Suprapubic skin (tissue), 4 donors: ENCODE results near the gene ISG20L2. TPM values are rescaled to one million over a fixed set of nuclear protein-coding genes. Genes with fewer than 3 reads are reported as not detected.
A peak's percentile ranks its signal among the peaks of the same experiment; 100 is the strongest.

ENCODE experiments used
- DNase-seq, 2 donors: peaks; one replicate each; pipeline ENCODE4 v3.0.0-alpha.2; 2019; ENCODE audit warnings: low spot score in 2 of 2
- H3K27ac ChIP-seq: fragments of 200-600 bp; sonication (generic); one replicate; pipeline ENCODE4 v1.5.1; 2019
- H3K27me3 ChIP-seq: fragments of 200-600 bp; sonication (generic); one replicate; pipeline ENCODE4 v1.5.1; 2019
- H3K36me3 ChIP-seq: fragments of 200-600 bp; sonication (generic); one replicate; pipeline ENCODE4 v1.5.1; 2019
- H3K4me1 ChIP-seq: fragments of 200-600 bp; sonication (generic); one replicate; pipeline ENCODE4 v1.5.1; 2019
- H3K4me3 ChIP-seq: fragments of 200-600 bp; sonication (generic); one replicate; pipeline ENCODE4 v1.5.1; 2019; ENCODE audit warnings: mild to moderate bottlenecking
- H3K9me3 ChIP-seq: fragments of 200-600 bp; sonication (generic); one replicate; pipeline ENCODE4 v1.5.1; 2019
- EP300 ChIP-seq: sonication (generic); formaldehyde crosslinking; IDR thresholded peaks from one replicate; pipeline ENCODE4 v1.6.1; 2017; ENCODE audit warnings: antibody characterized with exemption
- POLR2A ChIP-seq, 2 donors: fragments of 450-650 bp; IDR thresholded peaks; one replicate each; pipeline ENCODE4 v1.6.1; 2017; ENCODE audit warnings: antibody characterized with exemption in 2 of 2, mild to moderate bottlenecking in 2 of 2, moderate library complexity in 2 of 2
- POLR2AphosphoS5 ChIP-seq, 3 donors: sonication (generic); formaldehyde crosslinking; IDR thresholded peaks; one replicate each; pipeline ENCODE4 v1.6.1; 2017; ENCODE audit warnings: antibody characterized with exemption in 3 of 3
- WGBS: methylation state at CpG from one replicate; pipeline ENCODE4 v1.1.5; 2018; 5-methylcytosine and 5-hydroxymethylcytosine counted together
- total RNA-seq, 4 donors: library from RNA; depleted of rRNA; stranded (reverse); fragments of >200 nt; gene quantifications; one replicate each; pipeline ENCODE4 v1.1.0, GENCODE V29; 2016
- TF ChIP-seq, protein P1 (sequence below), 2 donors: fragments of 200-600 bp in 1 of 2; fragments of 450-650 bp in 1 of 2; sonication (generic) in 1 of 2; IDR thresholded peaks; one replicate each; pipeline ENCODE4 v1.5.1; 2016 to 2019; ENCODE audit warnings: antibody characterized with exemption in 2 of 2, mild to moderate bottlenecking in 1 of 2, moderate library complexity in 1 of 2

ISG20L2 gene
- total RNA-seq, 4 donors from 2014 or later: 33.8 to 59.6 (median 38.9) TPM

DNA sequence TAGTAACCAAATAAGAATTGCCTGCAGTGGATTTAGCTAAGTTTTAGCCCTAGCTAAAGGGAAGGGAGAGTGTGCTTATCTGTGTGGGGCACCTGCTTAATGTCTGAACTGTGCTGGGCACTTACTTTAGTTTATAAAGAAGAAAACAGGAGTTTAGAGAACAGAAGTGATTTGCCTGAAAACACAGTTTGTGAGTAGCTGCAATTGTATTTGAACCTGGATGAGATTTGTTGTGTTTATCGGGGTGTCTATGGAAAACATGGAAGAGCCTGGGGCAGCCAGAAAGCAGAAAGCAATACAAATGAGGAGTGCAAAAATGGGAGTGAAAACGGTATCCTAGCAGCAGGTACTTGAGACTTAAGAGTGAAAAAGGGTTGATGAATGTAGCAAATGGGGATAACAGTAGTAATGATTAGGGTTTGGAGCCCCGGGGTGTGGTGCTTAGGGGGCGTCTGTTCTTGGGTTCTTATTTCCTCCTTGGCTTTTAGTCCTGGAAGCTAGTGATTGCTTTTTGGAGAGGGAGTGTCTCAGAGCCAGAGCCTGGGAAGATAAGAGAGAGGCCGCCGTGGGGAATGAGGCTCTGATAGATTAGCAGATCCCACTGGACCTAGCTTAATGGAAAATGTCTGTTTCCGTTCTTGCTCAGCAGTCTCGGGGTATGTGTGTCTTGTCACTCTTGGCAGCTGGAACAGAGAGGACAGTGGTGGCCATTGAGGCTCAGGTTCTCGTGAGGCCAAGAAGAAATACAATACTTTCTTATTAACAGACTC lies 44.3 kb upstream of the ISG20L2 start:
- Histone ChIP-seq H3K4me1 (peaks cover 54% of the 10 kb centered on the region), H3K27ac (no peak overlapping the region)
- 44% methylated on average over 9 of the region's 9 CpGs for WGBS

GRCh38 chr1:156772222-156772621 lies 43.7 kb upstream of the ISG20L2 start:
- no peak for DNase-seq
- H3K27ac ChIP-seq: no peak overlapping the region
- H3K27me3 ChIP-seq: no peaks in the 10 kb centered on the region
- TF ChIP-seq POLR2AphosphoS5 (IDR thresholded peaks at IDR 0.05): no peak
- no peak for TF ChIP-seq EP300
- TF ChIP-seq POLR2A (IDR thresholded peaks at IDR 0.05): no peak
- TF ChIP-seq, protein P1, sequence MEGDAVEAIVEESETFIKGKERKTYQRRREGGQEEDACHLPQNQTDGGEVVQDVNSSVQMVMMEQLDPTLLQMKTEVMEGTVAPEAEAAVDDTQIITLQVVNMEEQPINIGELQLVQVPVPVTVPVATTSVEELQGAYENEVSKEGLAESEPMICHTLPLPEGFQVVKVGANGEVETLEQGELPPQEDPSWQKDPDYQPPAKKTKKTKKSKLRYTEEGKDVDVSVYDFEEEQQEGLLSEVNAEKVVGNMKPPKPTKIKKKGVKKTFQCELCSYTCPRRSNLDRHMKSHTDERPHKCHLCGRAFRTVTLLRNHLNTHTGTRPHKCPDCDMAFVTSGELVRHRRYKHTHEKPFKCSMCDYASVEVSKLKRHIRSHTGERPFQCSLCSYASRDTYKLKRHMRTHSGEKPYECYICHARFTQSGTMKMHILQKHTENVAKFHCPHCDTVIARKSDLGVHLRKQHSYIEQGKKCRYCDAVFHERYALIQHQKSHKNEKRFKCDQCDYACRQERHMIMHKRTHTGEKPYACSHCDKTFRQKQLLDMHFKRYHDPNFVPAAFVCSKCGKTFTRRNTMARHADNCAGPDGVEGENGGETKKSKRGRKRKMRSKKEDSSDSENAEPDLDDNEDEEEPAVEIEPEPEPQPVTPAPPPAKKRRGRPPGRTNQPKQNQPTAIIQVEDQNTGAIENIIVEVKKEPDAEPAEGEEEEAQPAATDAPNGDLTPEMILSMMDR (IDR thresholded peaks at IDR 0.05): no peak
- H3K36me3 ChIP-seq: peaks cover 11% of the 10 kb centered on the region
- 70% methylated on average over 3 of the region's 3 CpGs for WGBS
- H3K9me3 ChIP-seq: no peaks in the 10 kb centered on the region
- H3K4me1 ChIP-seq: peaks cover 53% of the 10 kb centered on the region
- H3K4me3 ChIP-seq: no peak overlapping the region

More for the DNA sequence above, 44.3 kb upstream of the ISG20L2 start:
- H3K27me3 ChIP-seq: no peaks in the 10 kb centered on the region
- no peak for TF ChIP-seq POLR2A (IDR thresholded peaks at IDR 0.05)
- no peak for TF ChIP-seq POLR2AphosphoS5 (IDR thresholded peaks at IDR 0.05)
- no peak for DNase-seq
- H3K4me3 ChIP-seq: no peak overlapping the region
- no peaks in the 10 kb centered on the region for H3K9me3 ChIP-seq
- H3K36me3 ChIP-seq: peaks cover 11% of the 10 kb centered on the region

DNA sequence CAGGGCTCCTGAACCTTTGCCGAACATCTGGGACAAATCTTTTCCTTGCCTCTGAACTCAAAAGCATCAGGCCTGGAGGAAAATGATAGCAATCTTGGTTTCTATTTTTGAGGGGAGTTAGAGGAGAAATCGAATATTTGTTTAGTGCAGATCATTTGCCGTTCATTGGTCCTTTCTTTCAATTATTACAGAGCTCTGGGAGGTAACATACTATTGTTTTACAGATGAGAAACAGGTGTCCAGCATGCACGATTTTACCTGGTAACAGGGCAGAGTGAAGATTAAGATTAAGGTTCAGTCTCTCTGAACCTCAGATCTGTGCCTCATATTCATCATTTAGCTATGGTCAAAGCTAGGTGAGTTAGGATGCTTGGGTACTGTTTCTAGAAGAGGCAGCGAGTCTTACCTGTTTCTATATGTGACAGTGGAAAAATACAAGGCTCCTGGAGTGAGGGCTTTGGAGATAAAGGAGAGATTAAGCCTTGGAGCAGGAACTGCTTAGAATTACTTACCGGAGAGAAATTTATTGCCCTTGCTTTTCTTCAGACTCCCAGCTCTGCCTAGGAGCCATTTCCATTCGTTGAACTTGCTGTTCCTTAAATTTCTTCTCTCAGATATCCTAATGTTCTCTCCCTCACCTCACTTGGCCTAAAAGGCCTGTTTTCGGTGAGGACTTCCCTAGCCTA lies 40.2 kb upstream of the ISG20L2 start:
- Histone ChIP-seq H3K4me3 (peak overlapping the region; percentile 98), H3K4me1 (peaks cover 62% of the 10 kb centered on the region)
- WGBS: 20% methylated on average over 8 of the region's 8 CpGs

DNA sequence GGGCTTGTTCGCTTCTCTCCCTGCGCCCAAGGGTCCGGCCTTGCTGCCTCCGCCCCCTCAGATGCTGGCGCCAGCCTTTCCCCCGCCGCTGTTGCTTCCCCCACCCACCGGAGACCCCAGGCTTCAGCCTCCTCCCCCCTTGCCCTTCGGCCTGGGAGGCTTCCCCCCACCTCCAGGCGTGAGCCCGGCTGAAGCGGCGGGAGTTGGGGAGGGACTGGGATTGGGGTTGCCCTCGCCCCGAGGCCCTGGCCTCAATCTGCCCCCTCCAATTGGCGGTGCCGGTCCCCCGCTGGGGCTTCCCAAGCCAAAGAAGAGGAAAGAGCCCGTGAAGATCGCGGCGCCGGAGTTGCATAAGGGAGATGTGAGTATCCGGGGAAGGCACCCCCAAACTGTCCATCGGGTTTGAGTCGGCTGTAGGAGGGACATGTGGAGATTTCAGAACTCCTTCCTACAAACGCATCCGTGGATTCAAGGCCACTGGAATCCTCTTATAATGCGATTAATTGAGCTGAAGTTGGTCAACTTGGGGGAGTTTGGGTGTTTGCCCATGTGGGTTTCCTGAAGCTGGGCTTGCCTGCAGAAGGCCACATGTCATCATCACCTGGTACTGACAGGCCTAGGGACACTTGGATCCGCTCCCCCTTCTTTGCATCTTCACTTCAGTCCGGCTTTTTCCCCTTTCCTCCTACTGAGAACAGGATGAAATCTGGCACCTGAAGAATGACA lies 39.5 kb upstream of the ISG20L2 start:
- Histone ChIP-seq H3K4me1 (peaks cover 56% of the 10 kb centered on the region), H3K4me3 (peak overlapping the region; percentile 98), H3K36me3 (peaks cover 11% of the 10 kb centered on the region), H3K27ac (peak overlapping the region; percentile 97), H3K9me3 (no peaks in the 10 kb centered on the region), H3K27me3 (no peaks in the 10 kb centered on the region)
- WGBS: 1% methylated on average over 14 of the region's 31 CpGs
- TF ChIP-seq POLR2A (IDR thresholded peaks at IDR 0.05) (no peak), POLR2AphosphoS5 (IDR thresholded peaks at IDR 0.05) (no peak), EP300 (no peak)
- TF ChIP-seq, protein P1 (IDR thresholded peaks at IDR 0.05): no peak
- peak in 1 of 2 donors; percentile 77 for DNase-seq

More for the DNA sequence above, 40.2 kb upstream of the ISG20L2 start:
- no peak for DNase-seq
- no peak overlapping the region for H3K27ac ChIP-seq
- TF ChIP-seq, protein P1 (IDR thresholded peaks at IDR 0.05): no peak
- TF ChIP-seq POLR2AphosphoS5 (IDR thresholded peaks at IDR 0.05) (no peak), EP300 (no peak), POLR2A (IDR thresholded peaks at IDR 0.05) (no peak)
- H3K36me3 ChIP-seq: peaks cover 11% of the 10 kb centered on the region
- no peaks in the 10 kb centered on the region for H3K9me3 ChIP-seq
- H3K27me3 ChIP-seq: no peaks in the 10 kb centered on the region

- peaks cover 11% of the 10 kb centered on the region for H3K36me3 ChIP-seq
- WGBS: under 1% methylated on average over 20 of the region's 50 CpGs
- peak; percentile 99 for DNase-seq
- H3K9me3 ChIP-seq: no peaks in the 10 kb centered on the region
- peak within 1 kb of the TSS; percentile 97 for H3K27ac ChIP-seq
- no peaks in the 10 kb centered on the region for H3K27me3 ChIP-seq
- peaks cover 48% of the 10 kb centered on the region for H3K4me1 ChIP-seq
- peak within 1 kb of the TSS; percentile 98 for H3K4me3 ChIP-seq
- no peak for TF ChIP-seq EP300
- TF ChIP-seq POLR2AphosphoS5 (IDR thresholded peaks at IDR 0.05): peak; percentile 1 to 75 (median 72)
- TF ChIP-seq POLR2A (IDR thresholded peaks at IDR 0.05): peak in 1 of 2 donors; percentile 72
Measured at GRCh38 chr1:156767101-156767878, 38.7 kb upstream of the ISG20L2 start, which contains the start of gene PRCC. Gene PRCC (plus strand): TSS chr1:156767535. CDS start chr1:156767772, 237 bp downstream.
